ENCODE data around the gene SSBP4. TPM values are rescaled to one million over a fixed set of nuclear protein-coding genes. Genes with fewer than 3 reads are reported as not detected.
A peak's percentile ranks its signal among the peaks of the same experiment; 100 is the strongest.

SSBP4 gene
- total RNA-seq, 2 donors from 2014 or later = 31.7 to 102 TPM

DNA sequence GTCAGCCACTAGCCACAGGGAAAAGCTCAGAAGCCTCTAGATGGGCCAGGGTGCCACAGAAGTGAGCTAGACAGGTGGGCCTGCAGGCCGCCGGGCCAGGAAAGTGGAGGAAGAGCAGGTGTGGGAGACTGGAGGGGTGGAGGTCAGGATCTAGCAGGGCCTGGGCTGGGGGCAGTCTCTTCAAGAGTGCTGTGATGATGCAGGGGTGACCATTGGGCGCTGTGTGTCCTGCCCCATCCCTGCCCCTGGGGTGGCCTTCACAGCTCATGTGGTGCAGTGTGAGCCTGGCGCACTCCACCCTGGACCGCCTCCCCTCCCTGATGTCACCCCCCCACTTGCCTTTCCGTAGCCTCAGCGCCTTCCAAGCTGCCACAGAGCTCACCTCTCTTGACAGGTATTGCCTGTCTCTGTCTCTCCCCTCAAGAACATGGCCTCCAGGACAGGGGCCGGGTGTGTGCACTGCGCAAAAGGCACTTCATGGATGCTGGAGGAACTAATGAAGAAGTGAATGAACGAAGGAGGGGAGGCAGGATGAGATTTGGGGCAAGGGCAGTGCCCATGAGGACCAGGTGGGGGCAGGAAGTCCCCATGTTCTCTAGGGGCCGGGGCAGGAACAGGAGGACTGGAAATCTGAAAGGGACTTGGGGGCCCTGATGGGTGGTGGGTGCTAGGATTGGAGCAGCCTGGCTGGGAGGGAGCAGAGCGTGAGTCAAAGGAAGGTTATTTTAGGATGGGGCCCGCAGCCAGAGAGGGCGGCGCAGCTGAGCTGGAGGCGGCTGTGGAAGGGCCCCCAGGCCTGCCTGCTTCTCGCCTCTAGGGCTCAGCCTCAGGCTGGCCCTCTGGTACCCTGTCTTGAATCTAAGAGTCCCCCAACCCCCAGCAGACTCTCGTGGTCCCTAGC, 6.6 kb downstream of the SSBP4 start:
- no peaks in the 10 kb centered on the region for H3K9me3 Mint-ChIP-seq
- DNase-seq (ENCODE audit: low spot score in 2 of 2) (no peak), ATAC-seq (no peak)
- no peaks in the 10 kb centered on the region for H3K36me3 Mint-ChIP-seq
- H3K27ac Mint-ChIP-seq = peak overlapping the region in 1 of 2 donors; percentile 49

- H3K27ac Mint-ChIP-seq = peak overlapping the region in 1 of 2 donors; percentile 49
- H3K36me3 Mint-ChIP-seq = no peaks in the 10 kb centered on the region
- no peaks in the 10 kb centered on the region for H3K9me3 Mint-ChIP-seq
- DNase-seq (ENCODE audit: low spot score in 2 of 2) (no peak), ATAC-seq (no peak)
Observed at GRCh38 chr19:18426416-18426767, 7.2 kb downstream of the SSBP4 start.

DNA sequence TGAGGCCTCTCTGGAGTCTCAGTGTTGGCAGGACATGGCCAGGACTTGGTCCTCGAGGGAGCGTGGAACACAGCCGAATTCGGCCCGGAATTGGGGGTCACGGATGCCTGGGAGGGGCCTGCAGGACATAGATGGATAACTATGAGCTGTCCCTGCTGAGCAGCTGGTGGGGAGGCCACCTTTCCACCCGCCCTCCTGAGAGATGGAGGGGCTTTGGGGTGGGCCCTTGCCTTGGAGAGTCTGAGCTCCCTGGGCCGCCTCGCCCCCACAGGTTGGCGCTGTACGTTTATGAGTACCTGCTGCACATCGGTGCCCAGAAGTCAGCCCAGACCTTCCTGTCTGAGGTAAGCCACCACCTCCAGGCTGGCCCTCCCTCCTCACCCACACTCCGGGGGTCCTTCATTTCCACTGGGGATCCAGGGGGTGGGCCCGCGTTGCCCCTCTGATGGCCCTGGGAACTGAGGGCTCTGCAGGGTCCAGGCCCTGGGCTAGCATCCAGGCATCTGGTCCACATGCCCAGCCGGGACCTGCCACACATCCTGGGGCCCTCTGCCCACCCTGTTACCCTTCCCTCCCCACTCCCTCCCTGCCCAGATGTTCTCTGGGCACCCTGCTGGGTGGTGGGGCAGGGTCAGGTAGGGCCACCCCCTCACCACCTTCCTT, 8.0 kb downstream of the SSBP4 start:
- H3K9me3 Mint-ChIP-seq = no peaks in the 10 kb centered on the region
- no peak for ATAC-seq
- H3K36me3 Mint-ChIP-seq = no peaks in the 10 kb centered on the region
- no peak for DNase-seq (ENCODE audit: low spot score in 2 of 2)
- no peak overlapping the region for H3K27ac Mint-ChIP-seq

DNA sequence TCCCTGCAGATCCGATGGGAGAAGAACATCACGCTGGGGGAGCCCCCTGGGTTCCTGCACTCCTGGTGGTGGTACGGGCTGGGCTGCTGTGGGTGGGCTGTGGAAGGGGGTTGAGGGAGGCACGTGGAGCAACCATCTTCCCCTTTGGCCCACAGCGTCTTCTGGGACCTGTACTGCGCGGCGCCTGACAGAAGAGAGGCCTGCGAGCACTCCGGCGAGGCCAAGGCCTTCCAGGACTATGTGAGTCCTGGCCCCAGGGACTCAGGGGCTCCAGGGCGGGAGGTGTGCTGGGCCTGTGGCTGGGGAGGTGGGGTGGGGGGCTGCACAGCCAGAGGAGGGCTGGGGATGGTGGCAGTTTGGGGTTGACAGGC, 8.5 kb downstream of the SSBP4 start:
- DNase-seq (ENCODE audit: low spot score in 2 of 2) (no peak), ATAC-seq (no peak)
- no peaks in the 10 kb centered on the region for H3K9me3 Mint-ChIP-seq
- H3K36me3 Mint-ChIP-seq = no peaks in the 10 kb centered on the region
- H3K27ac Mint-ChIP-seq = no peak overlapping the region

DNA sequence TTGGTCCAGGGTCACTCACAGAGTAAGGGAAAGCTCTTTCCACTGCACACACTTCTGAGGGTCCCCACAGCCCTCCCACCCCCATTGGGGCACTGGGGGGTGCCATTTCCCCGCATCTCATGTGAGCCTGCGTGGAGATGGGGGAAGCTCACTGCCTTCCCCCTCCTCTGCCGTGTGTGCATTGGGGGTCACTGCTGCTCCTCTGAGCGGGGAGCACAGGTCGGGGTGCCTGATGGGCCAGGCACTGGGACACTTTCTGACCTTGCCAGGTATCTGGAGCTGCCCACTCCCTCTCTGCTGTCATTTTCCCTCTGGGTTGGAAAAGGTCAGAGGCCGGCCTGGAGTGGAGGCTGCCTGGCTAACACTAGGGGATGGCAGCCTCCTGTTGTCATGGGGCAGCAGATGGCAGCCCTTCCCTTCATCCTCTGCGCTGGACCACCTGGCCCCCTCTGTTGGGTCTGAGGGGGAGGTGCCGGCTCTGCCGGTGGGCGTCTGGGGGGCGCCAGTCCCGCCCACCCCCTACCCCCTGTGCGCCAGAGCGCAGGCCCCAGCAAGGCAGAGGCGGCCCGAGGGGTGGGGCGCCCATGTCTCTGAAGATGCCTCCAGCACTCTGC, 9.1 kb downstream of the SSBP4 start:
- DNase-seq (ENCODE audit: low spot score in 2 of 2) (no peak), ATAC-seq (peak in 1 of 2 donors; percentile 1)
- Mint-ChIP-seq H3K27ac (no peak overlapping the region), H3K9me3 (no peaks in the 10 kb centered on the region), H3K36me3 (no peaks in the 10 kb centered on the region)

GRCh38 chr19:18428787-18429674, 9.8 kb downstream of the SSBP4 start:
- no peak overlapping the region for H3K27ac Mint-ChIP-seq
- ATAC-seq (peak; percentile 81 to 86), DNase-seq (ENCODE audit: low spot score in 2 of 2) (peak in 1 of 2 donors; percentile 75)
- no peaks in the 10 kb centered on the region for H3K9me3 Mint-ChIP-seq
- H3K36me3 Mint-ChIP-seq = no peaks in the 10 kb centered on the region

GRCh38 chr19:18429717-18430416, 10.7 kb downstream of the SSBP4 start:
- ATAC-seq = no peak

GRCh38 chr19:18430417-18431144, 11.4 kb downstream of the SSBP4 start:
- H3K9me3 Mint-ChIP-seq = no peaks in the 10 kb centered on the region
- ATAC-seq (no peak), DNase-seq (ENCODE audit: low spot score in 2 of 2) (no peak)
- H3K36me3 Mint-ChIP-seq = no peaks in the 10 kb centered on the region
- H3K27ac Mint-ChIP-seq = no peak overlapping the region

More at GRCh38 chr19:18429717-18430416, 10.7 kb downstream of the SSBP4 start:
- no peaks in the 10 kb centered on the region for H3K36me3 Mint-ChIP-seq
- H3K9me3 Mint-ChIP-seq = no peaks in the 10 kb centered on the region
- no peak overlapping the region for H3K27ac Mint-ChIP-seq
- no peak for DNase-seq (ENCODE audit: low spot score in 2 of 2)

DNA sequence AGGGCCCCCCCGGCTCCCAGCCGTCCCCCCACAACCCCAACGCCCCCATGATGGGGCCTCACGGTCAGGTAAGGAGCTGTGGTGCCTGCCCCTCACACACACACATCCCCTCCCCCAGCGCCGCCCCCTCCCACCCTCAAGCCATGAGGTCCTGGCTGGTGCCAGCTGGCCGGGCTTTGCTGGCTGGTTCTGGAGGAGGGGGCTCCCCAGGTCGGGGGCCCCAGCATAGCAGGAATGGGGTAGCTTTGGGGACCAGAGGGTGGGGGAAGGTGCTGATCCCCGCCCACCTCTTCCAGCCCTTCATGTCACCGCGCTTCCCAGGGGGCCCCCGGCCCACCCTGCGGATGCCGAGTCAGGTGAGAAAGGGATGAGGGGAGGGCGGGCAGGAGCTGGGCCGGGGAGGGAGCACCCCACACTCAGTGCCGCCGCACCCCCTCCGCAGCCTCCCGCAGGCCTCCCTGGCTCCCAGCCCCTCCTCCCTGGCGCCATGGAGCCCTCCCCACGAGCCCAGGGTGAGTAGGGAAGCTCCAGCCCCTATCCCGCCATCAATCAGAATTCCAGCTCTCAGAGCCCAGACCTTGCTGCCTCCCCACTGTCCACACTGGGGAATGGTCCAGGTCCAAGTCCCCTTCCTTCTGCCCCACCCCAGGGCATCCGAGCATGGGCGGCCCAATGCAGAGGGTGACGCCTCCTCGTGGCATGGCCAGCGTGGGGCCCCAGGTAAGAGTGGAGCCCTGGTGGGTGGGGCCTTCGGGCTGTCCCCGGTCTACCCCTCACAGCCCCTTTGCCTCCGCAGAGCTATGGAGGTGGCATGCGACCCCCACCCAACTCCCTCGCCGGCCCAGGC, 12.4 kb downstream of the SSBP4 start:
- H3K27ac Mint-ChIP-seq = no peak overlapping the region
- H3K9me3 Mint-ChIP-seq = no peaks in the 10 kb centered on the region
- no peak for DNase-seq (ENCODE audit: low spot score in 2 of 2)
- H3K36me3 Mint-ChIP-seq = no peaks in the 10 kb centered on the region
- ATAC-seq = no peak

GRCh38 chr19:18432275-18433014, 13.2 kb downstream of the SSBP4 start:
- ATAC-seq (no peak), DNase-seq (ENCODE audit: low spot score in 2 of 2) (no peak)
- no peak overlapping the region for H3K27ac Mint-ChIP-seq
- no peaks in the 10 kb centered on the region for H3K36me3 Mint-ChIP-seq
- H3K9me3 Mint-ChIP-seq = no peaks in the 10 kb centered on the region

DNA sequence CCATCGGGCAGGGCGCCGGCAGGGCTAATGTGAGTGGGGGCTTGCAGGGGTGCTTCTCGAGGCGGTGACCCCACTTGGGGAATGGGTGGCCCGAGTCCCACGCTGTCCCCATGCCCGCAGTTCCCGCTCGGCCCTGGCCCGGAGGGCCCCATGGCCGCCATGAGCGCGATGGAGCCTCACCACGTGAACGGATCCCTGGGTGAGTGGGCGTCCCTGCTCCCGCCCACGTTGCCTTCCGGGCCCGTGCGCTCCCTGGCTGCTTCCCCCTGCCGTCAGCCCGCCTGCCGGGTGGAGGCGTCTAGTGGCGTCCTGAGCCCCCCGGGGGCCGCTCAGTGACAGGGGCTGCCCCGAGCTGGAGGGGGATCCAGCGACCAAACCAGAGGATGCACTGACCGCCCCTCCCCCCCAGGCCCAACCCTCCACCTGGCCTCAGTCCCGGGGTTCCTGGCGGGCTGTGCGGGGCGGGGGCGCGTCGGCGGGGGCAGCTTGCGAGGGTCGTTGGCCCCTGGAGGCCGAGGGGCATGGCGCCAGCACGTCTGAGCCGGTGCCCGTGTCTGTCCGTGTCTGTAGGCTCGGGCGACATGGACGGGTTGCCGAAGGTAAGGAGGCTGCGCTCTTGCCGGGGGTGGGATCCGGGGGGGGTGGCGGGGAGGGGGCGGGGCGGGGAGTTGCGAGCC, 14.0 kb downstream of the SSBP4 start:
- H3K9me3 Mint-ChIP-seq = no peaks in the 10 kb centered on the region
- no peak for DNase-seq (ENCODE audit: low spot score in 2 of 2)
- H3K27ac Mint-ChIP-seq = no peak overlapping the region
- H3K36me3 Mint-ChIP-seq = no peaks in the 10 kb centered on the region
- no peak for ATAC-seq

GRCh38 chr19:18433735-18434398, 14.7 kb downstream of the SSBP4 start:
- DNase-seq (ENCODE audit: low spot score in 2 of 2) = no peak
- ATAC-seq = no peak
- Mint-ChIP-seq H3K36me3 (no peaks in the 10 kb centered on the region), H3K27ac (no peak overlapping the region), H3K9me3 (no peaks in the 10 kb centered on the region)

DNA sequence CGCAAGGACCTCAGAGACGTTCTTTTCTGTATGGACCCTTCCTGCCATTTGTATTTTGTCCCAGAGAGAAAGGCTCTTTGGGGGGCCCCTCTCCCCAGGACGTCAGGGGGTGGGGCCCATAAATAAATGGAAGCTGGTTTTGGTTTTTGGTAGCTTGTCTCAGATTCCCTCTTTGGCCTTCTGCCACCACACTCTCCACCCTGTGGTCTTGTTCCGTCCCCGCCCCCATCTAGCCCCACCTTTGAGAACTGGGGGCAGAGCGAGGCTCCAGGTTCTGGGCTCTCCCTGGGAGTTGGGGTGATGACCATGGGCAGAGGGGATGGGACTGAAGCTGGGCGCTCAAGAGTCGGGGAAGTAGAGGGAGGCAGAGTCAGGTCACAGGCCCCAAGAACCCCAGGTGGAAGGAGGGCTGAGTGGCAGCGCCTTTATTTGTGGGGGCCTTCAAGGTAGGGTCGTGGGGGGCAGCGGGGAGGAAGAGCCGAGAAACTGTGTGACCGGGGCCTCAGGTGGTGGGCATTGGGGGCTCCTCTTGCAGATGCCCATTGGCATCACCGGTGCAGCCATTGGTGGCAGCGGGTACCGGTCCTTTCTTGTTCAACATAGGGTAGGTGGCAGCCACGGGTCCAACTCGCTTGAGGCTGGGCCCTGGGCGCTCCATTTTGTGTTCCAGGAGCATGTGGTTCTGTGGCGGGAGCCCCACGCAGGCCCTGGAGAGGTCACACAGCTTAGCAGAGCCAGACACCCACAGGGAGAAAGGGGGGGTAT, 15.4 kb downstream of the SSBP4 start:
- H3K9me3 Mint-ChIP-seq = no peaks in the 10 kb centered on the region
- no peaks in the 10 kb centered on the region for H3K36me3 Mint-ChIP-seq
- DNase-seq (ENCODE audit: low spot score in 2 of 2) = no peak
- no peak overlapping the region for H3K27ac Mint-ChIP-seq
- ATAC-seq = no peak

Data from activated naive CD4-positive, alpha-beta T cell treated with anti-CD3 and anti-CD28 coated beads, Interleukin-2, amount 50 U/mL, for 72 hours (primary cell).